Measurements from ENCODE around the gene ACOXL. TPM values are rescaled to one million over a fixed set of nuclear protein-coding genes. Genes with fewer than 3 reads are reported as not detected.

ACOXL gene
- total and polyA plus RNA-seq, 2 of the 8 experiments (the other 6 are each of a cell fraction or from before 2014, with no cell fraction given): 11.4 to 20.6 TPM

GRCh38 chr2:110732422-110733413 is at the start of gene ACOXL (continued):
- TF ChIP-seq NANOG (IDR thresholded peaks at IDR 0.05; ENCODE audit: insufficient read depth, low read depth, low read length, poor library complexity, severe bottlenecking) (no peak), POLR2AphosphoS5 (IDR thresholded peaks at IDR 0.05; ENCODE audit: low read depth, low read length) (peak; percentile 58; the same call in 1 of the 2 replicates), CHD7 (IDR thresholded peaks at IDR 0.05; ENCODE audit: insufficient replicate concordance, low read length) (no peak), EP300 (IDR thresholded peaks at IDR 0.05; ENCODE audit: borderline replicate concordance in 1 of 2, low read depth in 2 of 2, low read length in 2 of 2) (peak in 1 of 2 experiments; percentile 8; a peak in 1 of 3 replicates), TEAD4 (IDR thresholded peaks at IDR 0.05; ENCODE audit: low read depth, low read length) (no peak), ASH2L (IDR thresholded peaks at IDR 0.05; ENCODE audit: low read length) (peak; percentile 97), SIN3A (conservative IDR thresholded peaks at IDR 0.05 in 1 of 2, IDR thresholded peaks at IDR 0.05 in 1 of 2; ENCODE audit: low read depth in 1 of 2, low read length in 2 of 2) (peak in 1 of 2 experiments; percentile 89; a peak in 2 of 4 replicates), NRF1 (IDR thresholded peaks at IDR 0.05; ENCODE audit: low read depth, low read length) (no peak)
